DOHH2 (cell line): ENCODE measurements around the gene KCNAB1.

Experiments used
- H3F3A ChIP-seq: fragments of 200-600 bp; sonication (generic), shearing (Covaris generic); 2 replicates; pipeline ENCODE4 v1.6.0; 2016; ENCODE audit warnings: antibody characterized with exemption, mild to moderate bottlenecking; ENCODE audit not compliant: control insufficient read depth, insufficient read depth
- H3K27ac ChIP-seq: fragments of 200-600 bp; sonication (generic); 2 replicates; pipeline ENCODE4 v1.5.1; 2014; ENCODE audit warnings: low read depth, mild to moderate bottlenecking, low read length, moderate library complexity
- H3K27me3 ChIP-seq: fragments of 200-600 bp; sonication (generic); 2 replicates; pipeline ENCODE4 v1.6.1; 2014; ENCODE audit warnings: mild to moderate bottlenecking, low read length, mixed read lengths; ENCODE audit not compliant: control insufficient read depth
- H3K36me3 ChIP-seq: fragments of 200-600 bp; sonication (generic); 2 replicates; pipeline ENCODE4 v1.6.1; 2014; ENCODE audit warnings: mild to moderate bottlenecking, low read length, moderate library complexity, mixed read lengths; ENCODE audit not compliant: control insufficient read depth
- H3K4me1 ChIP-seq: fragments of 200-600 bp; sonication (generic); 2 replicates; pipeline ENCODE4 v1.6.1; 2014; ENCODE audit warnings: mild to moderate bottlenecking, low read length, mixed read lengths; ENCODE audit not compliant: control insufficient read depth
- H3K4me2 ChIP-seq: fragments of 200-600 bp; sonication (generic); 2 replicates; pipeline ENCODE4 v1.6.0; 2014; ENCODE audit warnings: mild to moderate bottlenecking, low read length, moderate library complexity
- H3K4me3 ChIP-seq: fragments of 200-600 bp; sonication (generic); 2 replicates; pipeline ENCODE4 v1.5.1; 2014; ENCODE audit warnings: mild to moderate bottlenecking, low read length, mixed read lengths
- H3K79me2 ChIP-seq: fragments of 200-600 bp; sonication (generic); 2 replicates; pipeline ENCODE4 v1.6.1; 2014; ENCODE audit warnings: mild to moderate bottlenecking, low read length, mixed read lengths; ENCODE audit not compliant: control insufficient read depth
- H3K9me2 ChIP-seq: fragments of 200-600 bp; sonication (generic); replicated peaks from 2 replicates; pipeline ENCODE4 v1.6.1; 2014; ENCODE audit warnings: mild to moderate bottlenecking, low read length, mixed read lengths; ENCODE audit not compliant: control insufficient read depth
- H3K9me3 ChIP-seq: fragments of 200-600 bp; sonication (generic); 2 replicates; pipeline ENCODE4 v1.6.1; 2014; ENCODE audit warnings: antibody characterized with exemption, low read length, mixed read lengths; ENCODE audit not compliant: control insufficient read depth, insufficient read depth
- H4K20me1 ChIP-seq: fragments of 200-600 bp; sonication (generic); 2 replicates; pipeline ENCODE4 v1.6.0; 2014; ENCODE audit warnings: low read depth, mild to moderate bottlenecking, antibody characterized with exemption, low read length, moderate library complexity; ENCODE audit not compliant: control insufficient read depth, insufficient read depth
- EZH2phosphoT487 ChIP-seq: fragments of 200-600 bp; sonication (generic); IDR thresholded peaks from 2 replicates; pipeline ENCODE4 v1.6.1; 2017; ENCODE audit warnings: borderline replicate concordance, mild to moderate bottlenecking, antibody characterized with exemption, low read length, moderate library complexity, mixed read lengths
- TF ChIP-seq, protein P1 (sequence below): fragments of 200-600 bp; sonication (generic); IDR thresholded peaks from one replicate; pipeline ENCODE4 v1.5.1; 2014; ENCODE audit warnings: antibody characterized with exemption, mild to moderate bottlenecking, low read depth, low read length; ENCODE audit not compliant: poor library complexity, severe bottlenecking

The KCNAB1 gene

DNA sequence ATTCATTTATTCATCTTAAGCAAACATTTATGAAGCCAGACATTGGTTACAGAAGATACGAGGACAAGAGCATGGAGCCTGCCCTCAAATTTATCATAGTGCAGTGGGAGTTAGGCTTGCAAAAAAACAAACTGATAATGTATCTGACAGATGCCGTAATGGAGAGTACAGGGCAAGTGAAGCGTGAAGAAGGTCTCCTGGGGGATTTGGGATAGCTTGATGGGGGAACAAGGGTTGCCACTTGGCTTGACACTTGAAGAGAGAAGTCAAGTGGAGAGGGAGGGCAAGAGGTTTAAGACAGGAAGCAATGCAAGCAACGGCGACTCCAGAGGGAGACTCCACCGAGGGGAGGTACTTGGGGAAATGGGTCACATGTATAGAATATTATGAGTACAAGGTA, 305.3 kb downstream of the KCNAB1 start:
- Histone ChIP-seq H3K4me2 (no peak overlapping the region), H3F3A (no peaks in the 10 kb centered on the region), H3K27me3 (peaks cover 3% of the 10 kb centered on the region; the same call in 1 of the 2 replicates), H3K4me3 (no peak overlapping the region), H4K20me1 (no peaks in the 10 kb centered on the region), H3K27ac (no peak overlapping the region), H3K79me2 (no peaks in the 10 kb centered on the region), H3K4me1 (no peaks in the 10 kb centered on the region), H3K9me3 (no peaks in the 10 kb centered on the region), H3K36me3 (no peaks in the 10 kb centered on the region), H3K9me2 (no peaks in the 10 kb centered on the region)
- TF ChIP-seq, protein P1, sequence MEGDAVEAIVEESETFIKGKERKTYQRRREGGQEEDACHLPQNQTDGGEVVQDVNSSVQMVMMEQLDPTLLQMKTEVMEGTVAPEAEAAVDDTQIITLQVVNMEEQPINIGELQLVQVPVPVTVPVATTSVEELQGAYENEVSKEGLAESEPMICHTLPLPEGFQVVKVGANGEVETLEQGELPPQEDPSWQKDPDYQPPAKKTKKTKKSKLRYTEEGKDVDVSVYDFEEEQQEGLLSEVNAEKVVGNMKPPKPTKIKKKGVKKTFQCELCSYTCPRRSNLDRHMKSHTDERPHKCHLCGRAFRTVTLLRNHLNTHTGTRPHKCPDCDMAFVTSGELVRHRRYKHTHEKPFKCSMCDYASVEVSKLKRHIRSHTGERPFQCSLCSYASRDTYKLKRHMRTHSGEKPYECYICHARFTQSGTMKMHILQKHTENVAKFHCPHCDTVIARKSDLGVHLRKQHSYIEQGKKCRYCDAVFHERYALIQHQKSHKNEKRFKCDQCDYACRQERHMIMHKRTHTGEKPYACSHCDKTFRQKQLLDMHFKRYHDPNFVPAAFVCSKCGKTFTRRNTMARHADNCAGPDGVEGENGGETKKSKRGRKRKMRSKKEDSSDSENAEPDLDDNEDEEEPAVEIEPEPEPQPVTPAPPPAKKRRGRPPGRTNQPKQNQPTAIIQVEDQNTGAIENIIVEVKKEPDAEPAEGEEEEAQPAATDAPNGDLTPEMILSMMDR = no peak
- no peak for TF ChIP-seq EZH2phosphoT487

DNA sequence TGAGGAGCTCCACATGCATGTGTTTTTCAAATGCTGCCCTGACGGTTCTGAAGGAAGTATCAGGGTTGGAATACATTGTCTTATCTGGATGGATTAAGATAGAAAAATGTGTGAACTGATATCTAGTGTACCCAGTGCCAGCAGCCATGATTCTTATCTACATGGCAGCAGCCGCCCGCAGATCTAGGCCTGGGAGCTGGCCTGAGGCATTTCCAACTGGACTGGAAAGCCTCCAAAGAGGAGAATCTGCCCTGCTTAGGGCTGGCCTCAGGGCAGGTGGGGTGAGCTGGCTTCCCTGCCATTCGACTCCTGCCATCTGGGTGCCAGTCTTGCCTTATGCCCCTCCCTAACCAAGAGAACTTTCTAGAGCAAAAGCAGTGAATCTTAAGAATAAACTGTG, 308.7 kb downstream of the KCNAB1 start:
- TF ChIP-seq EZH2phosphoT487 = no peak
- TF ChIP-seq, protein P1 = no peak
- H4K20me1 ChIP-seq = no peaks in the 10 kb centered on the region
- H3K79me2 ChIP-seq = no peaks in the 10 kb centered on the region

DNA sequence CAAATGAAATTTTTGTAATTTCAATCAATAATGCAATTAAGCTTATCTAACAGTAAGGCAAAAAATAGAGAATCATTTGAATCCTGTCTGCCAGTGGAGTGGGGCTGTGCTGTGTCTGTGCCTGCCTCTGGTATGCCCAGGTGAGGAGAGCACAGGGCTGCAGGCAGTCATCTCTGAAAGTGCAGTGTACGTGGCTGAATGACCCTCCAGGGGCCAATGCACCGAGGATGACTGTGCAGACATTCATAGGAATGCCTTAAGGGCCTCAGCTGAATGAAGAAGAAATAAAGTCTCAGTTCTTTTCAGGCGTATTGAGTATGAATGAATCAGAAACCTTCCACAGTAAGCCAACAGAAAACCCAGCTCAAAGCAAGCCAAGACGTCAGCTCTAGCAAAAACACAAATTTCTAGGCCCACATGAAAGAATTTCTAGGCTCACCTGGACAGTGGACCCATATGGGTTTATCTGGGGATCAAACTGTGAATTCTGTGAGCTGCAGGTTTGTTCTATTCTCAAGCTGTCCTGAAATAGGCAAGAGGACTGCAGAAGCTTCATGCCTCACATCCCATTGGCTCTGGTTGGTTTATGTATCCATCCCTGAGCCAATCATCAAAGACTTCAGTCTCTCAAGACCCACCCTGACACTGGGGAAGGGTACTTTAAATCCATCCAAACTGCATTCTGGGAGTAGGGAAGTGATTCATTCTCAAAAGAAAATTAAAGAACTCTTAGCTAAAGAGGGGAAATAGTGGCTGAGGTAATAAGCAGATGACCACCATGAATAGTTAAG, 311.2 kb downstream of the KCNAB1 start:
- H3K36me3 ChIP-seq = no peaks in the 10 kb centered on the region
- no peaks in the 10 kb centered on the region for H3K79me2 ChIP-seq
- H3K4me3 ChIP-seq = no peak overlapping the region
- H3K9me3 ChIP-seq = no peaks in the 10 kb centered on the region
- TF ChIP-seq, protein P1 = no peak
- no peak for TF ChIP-seq EZH2phosphoT487
- H3F3A ChIP-seq = no peaks in the 10 kb centered on the region
- H3K27me3 ChIP-seq = peaks cover 5% of the 10 kb centered on the region
- no peak overlapping the region for H3K4me2 ChIP-seq
- H3K4me1 ChIP-seq = no peaks in the 10 kb centered on the region
- no peaks in the 10 kb centered on the region for H3K9me2 ChIP-seq
- no peaks in the 10 kb centered on the region for H4K20me1 ChIP-seq
- H3K27ac ChIP-seq = no peak overlapping the region

More for the DNA sequence above, 308.7 kb downstream of the KCNAB1 start:
- Histone ChIP-seq H3K36me3 (no peaks in the 10 kb centered on the region), H3K4me3 (no peak overlapping the region), H3K27me3 (peaks cover 7% of the 10 kb centered on the region), H3K4me1 (no peaks in the 10 kb centered on the region), H3F3A (no peaks in the 10 kb centered on the region), H3K4me2 (no peak overlapping the region), H3K27ac (no peak overlapping the region), H3K9me2 (no peaks in the 10 kb centered on the region), H3K9me3 (no peaks in the 10 kb centered on the region)
